ENCODE measurements around the gene TMEM214. TPM values are rescaled to one million over a fixed set of nuclear protein-coding genes. Genes with fewer than 3 reads are reported as not detected.
A peak's percentile ranks its signal among the peaks of the same experiment; 100 is the strongest.

The TMEM214 gene
- total and polyA plus RNA-seq, 2 of the 8 experiments (the other 6 are each of a cell fraction or from before 2014, with no cell fraction given): 49.7 to 71.0 TPM

- Histone ChIP-seq H3K4me1 (replicated peaks in 1 of 4; ENCODE audit: control insufficient read depth in 3 of 4, insufficient read depth in 4 of 4, low read length in 3 of 4) (peaks cover 0 to 24% (median 15%) of the 10 kb centered on the region in 4 experiments; a peak in 6 of 7 replicates), H4K8ac (ENCODE audit: extremely low read depth, insufficient read depth, low read length) (no peak overlapping the region), H2BK12ac (ENCODE audit: low read depth, low read length) (no peak overlapping the region), H3K27me3 (replicated peaks in 1 of 4; ENCODE audit: control insufficient read depth in 3 of 4, extremely low read depth in 1 of 4, insufficient read depth in 3 of 4, low read length in 3 of 4) (0 out of 7 replicates have a peak, but pooled peaks cover 0 to 3% (median 0%) of the 10 kb centered on the region in 4 experiments), H3K14ac (ENCODE audit: insufficient read length) (no peak overlapping the region), H2AFZ (ENCODE audit: low read length) (no peak overlapping the region), H3K23ac (ENCODE audit: insufficient read length) (no peak overlapping the region), H3K9ac (replicated peaks in 1 of 4; ENCODE audit: extremely low read depth in 1 of 4, low read depth in 3 of 4, low read length in 3 of 4) (no peak overlapping the region), H3K4me3 (ENCODE audit: extremely low read depth in 1 of 4, insufficient read depth in 2 of 4, low read depth in 3 of 4, low read length in 4 of 4) (no peak overlapping the region), H2AK5ac (ENCODE audit: low read depth, low read length) (no peak overlapping the region), H3K27ac (ENCODE audit: low read depth, low read length) (no peak overlapping the region), H2BK5ac (ENCODE audit: low read depth, low read length) (no peak overlapping the region), H2BK20ac (ENCODE audit: low read length) (no peak overlapping the region), H3K23me2 (ENCODE audit: low read depth, low read length) (peaks cover 6% of the 10 kb centered on the region; the same call in 1 of the 2 replicates), H2BK15ac (ENCODE audit: low read length) (0 out of 2 replicates have a peak overlapping the region, but pooled peaks have one; percentile 10), H3K4ac (replicated peaks; ENCODE audit: insufficient read length, low read depth, low read length) (no peak overlapping the region), H4K91ac (replicated peaks; ENCODE audit: insufficient read length, low read length) (no peak overlapping the region), H3K36me3 (ENCODE audit: control insufficient read depth in 2 of 4, insufficient read depth in 4 of 4, low read length in 3 of 4) (no peaks in the 10 kb centered on the region), H4K20me1 (replicated peaks in 1 of 2; ENCODE audit: control insufficient read depth in 1 of 2, insufficient read depth in 2 of 2, low read length in 2 of 2) (no peaks in the 10 kb centered on the region), H3K18ac (ENCODE audit: extremely low read depth, low read length) (no peak overlapping the region), H3K79me1 (ENCODE audit: low read depth, low read length) (no peaks in the 10 kb centered on the region), H4K5ac (ENCODE audit: insufficient read length, low read depth, low read length) (no peak overlapping the region), H2BK120ac (replicated peaks; ENCODE audit: low read depth, low read length) (no peak overlapping the region), H3K4me2 (ENCODE audit: insufficient read depth in 1 of 2, low read depth in 2 of 2, low read length in 2 of 2) (no peak overlapping the region), H3K56ac (replicated peaks; ENCODE audit: insufficient read length, low read depth, low read length) (no peak overlapping the region), H3K79me2 (ENCODE audit: control insufficient read depth in 1 of 2, insufficient read depth in 2 of 2, low read length in 2 of 2) (no peaks in the 10 kb centered on the region), H3K9me3 (ENCODE audit: insufficient read depth in 2 of 2, low read depth in 1 of 2, low read length in 1 of 2) (no peaks in the 10 kb centered on the region)
- 86% methylated on average over 7 of the region's 7 CpGs; no CpG with 5 or more reads in 1 of the 2 experiments for WGBS, 2 experiments (ENCODE audit: extremely low coverage in 1 of 2, insufficient coverage in 1 of 2, insufficient read length in 1 of 2, insufficient replicate concordance in 2 of 2, low coverage in 1 of 2, low lambda C conversion rate in 2 of 2, missing lambda C conversion rate in 1 of 2)
- ChIA-PET CTCF (ENCODE audit: partially characterized antibody) (interaction anchor here (0.9 to 16.5 kb wide), 4 partner anchors 8 to 224 kb away, joined by 3 to 160 read pairs (median 4); partner anchors contain the start of genes AGBL5 and KHK), POLR2A (ENCODE audit: partially characterized antibody) (interaction anchor here (0.6 to 1.6 kb wide), 5 partner anchors 16 to 139 kb away, joined by 3 to 6 read pairs (median 4); partner anchors contain the start of gene AGBL5)
- FAIRE-seq: no peak
- DNase-seq (ENCODE audit: low read depth in 1 of 2, low spot score in 2 of 2): no peak
- no peak for TF ChIP-seq BRCA1 (IDR thresholded peaks at IDR 0.05; ENCODE audit: low read depth, low read length)
- no peak for TF ChIP-seq SRF (IDR thresholded peaks at IDR 0.05; ENCODE audit: low read depth, low read length)
- no peak for TF ChIP-seq POLR2A (IDR thresholded peaks at IDR 0.05; ENCODE audit: control extremely low read depth in 1 of 2, low read depth in 2 of 2, low read length in 2 of 2)
These were observed 44.5 kb downstream of the TMEM214 start for GRCh38 chr2:27077231-27077630.

Measured in H1 (cell line).